Activated CD8-positive, alpha-beta memory T cell treated with anti-CD3 and anti-CD28 coated beads, Interleukin-2, amount 10 ng/mL, durations not matched to agents 7 days and 5 days (primary cell): ENCODE measurements around the gene KIFC1. TPM values are rescaled to one million over a fixed set of nuclear protein-coding genes. Genes with fewer than 3 reads are reported as not detected.

Source experiments
- ATAC-seq: fragments of 150-1000 bp; cut with Tn5 transposase; one replicate; pipeline ENCODE4 v1.10.0; 2021; ENCODE audit warnings: moderate library complexity
- CTCF ChIA-PET: fragments of 350-600 bp; sonication (Branson Sonifier 250); formaldehyde crosslinking; loops from one replicate; lab custom pipeline; 2021; ENCODE audit warnings: antibody characterized with exemption; lab: Charles Lee
- DNase-seq: peaks from one replicate; pipeline ENCODE4 v3.0.0-alpha.2; 2020
- H3K27ac Mint-ChIP-seq: one replicate; pipeline ENCODE4 v1.8.0; 2021; ENCODE audit warnings: mild to moderate bottlenecking, mixed read lengths
- H3K27me3 Mint-ChIP-seq: one replicate; pipeline ENCODE4 v1.8.0; 2021; ENCODE audit warnings: mixed read lengths
- H3K36me3 Mint-ChIP-seq: one replicate; pipeline ENCODE4 v1.8.0; 2021; ENCODE audit warnings: mild to moderate bottlenecking, mixed read lengths
- H3K4me1 Mint-ChIP-seq: one replicate; pipeline ENCODE4 v1.8.0; 2021; ENCODE audit warnings: mixed read lengths
- H3K4me3 Mint-ChIP-seq: one replicate; pipeline ENCODE4 v1.8.0; 2021; ENCODE audit warnings: mild to moderate bottlenecking, moderate library complexity, mixed read lengths
- H3K9me3 Mint-ChIP-seq: one replicate; pipeline ENCODE4 v1.8.0; 2022; ENCODE audit warnings: low read depth, mixed read lengths
- total RNA-seq, 2 experiments: library from RNA; stranded (reverse); gene quantifications; one replicate each; pipeline ENCODE4 v1.2.3, GENCODE V29; 2021

Gene KIFC1
- total RNA-seq, 2 experiments from 2014 or later, result 133 to 187 TPM

- ATAC-seq (peak; percentile 90), DNase-seq (peak; percentile 100)
- no peaks in the 10 kb centered on the region for H3K9me3 Mint-ChIP-seq
- H3K36me3 Mint-ChIP-seq, result peaks cover 20% of the 10 kb centered on the region
- peak within 1 kb of the TSS; percentile 97 for H3K4me3 Mint-ChIP-seq
- H3K4me1 Mint-ChIP-seq, result peaks cover 58% of the 10 kb centered on the region
- H3K27me3 Mint-ChIP-seq, result peaks cover 15% of the 10 kb centered on the region
- H3K27ac Mint-ChIP-seq, result peak within 1 kb of the TSS; percentile 99
- CTCF ChIA-PET, result interaction anchor here (0.6 to 3.3 kb wide), 6 partner anchors 12 to 161 kb away, joined by 3 to 27 read pairs (median 3); partner anchors contain the start of genes BAK1 and ZBTB9
Measured at GRCh38 chr6:33417903-33418689, 26.5 kb downstream of the KIFC1 start, which contains the start of gene CUTA. Gene CUTA (minus strand): TSS chr6:33418107. CDS start chr6:33418000, 107 bp downstream.

GRCh38 chr6:33418690-33419291, 27.2 kb downstream of the KIFC1 start:
- CTCF ChIA-PET, result interaction anchor here (0.9 to 3.3 kb wide), 4 partner anchors 11 to 161 kb away, joined by 3 to 27 read pairs (median 8); partner anchors contain the start of gene BAK1

GRCh38 chr6:33419580-33420490, 28.2 kb downstream of the KIFC1 start, which contains the start of gene SYNGAP1:
Gene SYNGAP1 (plus strand): TSS chr6:33420065. CDS start chr6:33420265, 200 bp downstream.
- Mint-ChIP-seq H3K4me3 (peak within 1 kb of the TSS; percentile 97), H3K27ac (peak within 1 kb of the TSS; percentile 99), H3K27me3 (peaks cover 15% of the 10 kb centered on the region), H3K9me3 (no peaks in the 10 kb centered on the region), H3K36me3 (peaks cover 12% of the 10 kb centered on the region), H3K4me1 (peaks cover 58% of the 10 kb centered on the region)
- CTCF ChIA-PET, result interaction anchor here (0.9 to 3.3 kb wide), 3 partner anchors 10 to 160 kb away, joined by 3 to 27 read pairs (median 12); partner anchors contain the start of gene BAK1
- DNase-seq, result peak; percentile 61
- ATAC-seq, result no peak

More at GRCh38 chr6:33418690-33419291, 27.2 kb downstream of the KIFC1 start:
- DNase-seq (peak; percentile 77), ATAC-seq (no peak)
- Mint-ChIP-seq H3K27me3 (peaks cover 15% of the 10 kb centered on the region), H3K9me3 (no peaks in the 10 kb centered on the region), H3K4me3 (peak overlapping the region; percentile 97), H3K4me1 (peaks cover 56% of the 10 kb centered on the region), H3K36me3 (peaks cover 18% of the 10 kb centered on the region), H3K27ac (peak overlapping the region; percentile 99)

- Mint-ChIP-seq H3K27ac (peak overlapping the region; percentile 21), H3K36me3 (peaks cover 8% of the 10 kb centered on the region), H3K4me1 (peaks cover 56% of the 10 kb centered on the region), H3K9me3 (no peaks in the 10 kb centered on the region), H3K27me3 (peaks cover 15% of the 10 kb centered on the region), H3K4me3 (no peak overlapping the region)
- CTCF ChIA-PET, result no interaction called here
- DNase-seq, result no peak
- no peak for ATAC-seq
Measured at GRCh38 chr6:33420491-33421343, 29.1 kb downstream of the KIFC1 start.

- H3K27ac Mint-ChIP-seq, result no peak overlapping the region
Measured at GRCh38 chr6:33421344-33421643, 29.7 kb downstream of the KIFC1 start.

GRCh38 chr6:33423777-33424176, 32.2 kb downstream of the KIFC1 start:
- CTCF ChIA-PET, result no interaction called here
- Mint-ChIP-seq H3K36me3 (peaks cover 2% of the 10 kb centered on the region), H3K9me3 (no peaks in the 10 kb centered on the region), H3K4me1 (peaks cover 54% of the 10 kb centered on the region), H3K27me3 (peaks cover 15% of the 10 kb centered on the region), H3K4me3 (peak overlapping the region; percentile 84), H3K27ac (peak overlapping the region; percentile 86)
- no peak for DNase-seq
- no peak for ATAC-seq

More at GRCh38 chr6:33421344-33421643, 29.7 kb downstream of the KIFC1 start:
- H3K27me3 Mint-ChIP-seq, result peaks cover 15% of the 10 kb centered on the region
- no peak overlapping the region for H3K4me3 Mint-ChIP-seq
- peaks cover 7% of the 10 kb centered on the region for H3K36me3 Mint-ChIP-seq
- no peak for DNase-seq
- no peak for ATAC-seq
- H3K4me1 Mint-ChIP-seq, result peaks cover 53% of the 10 kb centered on the region
- CTCF ChIA-PET, result no interaction called here
- H3K9me3 Mint-ChIP-seq, result no peaks in the 10 kb centered on the region

GRCh38 chr6:33424855-33425667, 33.4 kb downstream of the KIFC1 start:
- Mint-ChIP-seq H3K27ac (peak overlapping the region; percentile 86), H3K27me3 (peaks cover 15% of the 10 kb centered on the region), H3K36me3 (peaks cover 2% of the 10 kb centered on the region), H3K9me3 (no peaks in the 10 kb centered on the region), H3K4me1 (peaks cover 55% of the 10 kb centered on the region), H3K4me3 (peak overlapping the region; percentile 84)
- DNase-seq (no peak), ATAC-seq (no peak)
- CTCF ChIA-PET, result interaction anchor here (0.8 to 2.3 kb wide), 16 partner anchors 12 to 196 kb away, joined by 3 to 18 read pairs (median 4); partner anchors contain the start of genes BAK1, ITPR3, TAPBP and ZBTB9

GRCh38 chr6:33425668-33426577, 34.3 kb downstream of the KIFC1 start:
- H3K4me3 Mint-ChIP-seq, result peak overlapping the region; percentile 84
- H3K27me3 Mint-ChIP-seq, result peaks cover 15% of the 10 kb centered on the region
- CTCF ChIA-PET, result interaction anchor here (0.6 to 2.3 kb wide), 24 partner anchors 9 to 195 kb away, joined by 3 to 18 read pairs (median 4); partner anchors contain the start of genes B3GALT4, BAK1, ITPR3 and TAPBP
- peaks cover 2% of the 10 kb centered on the region for H3K36me3 Mint-ChIP-seq
- DNase-seq (peak; percentile 90), ATAC-seq (peak; percentile 69)
- peaks cover 64% of the 10 kb centered on the region for H3K4me1 Mint-ChIP-seq
- H3K9me3 Mint-ChIP-seq, result no peaks in the 10 kb centered on the region
- peak overlapping the region; percentile 86 for H3K27ac Mint-ChIP-seq

GRCh38 chr6:33426590-33427511, 35.2 kb downstream of the KIFC1 start:
- DNase-seq (peak; percentile 47), ATAC-seq (peak; percentile 4)
- peaks cover 64% of the 10 kb centered on the region for H3K4me1 Mint-ChIP-seq
- CTCF ChIA-PET, result interaction anchor here (0.6 to 2.3 kb wide), 20 partner anchors 10 to 194 kb away, joined by 3 to 18 read pairs (median 4); partner anchors contain the start of genes B3GALT4, BAK1, ITPR3 and TAPBP
- peak overlapping the region; percentile 86 for H3K27ac Mint-ChIP-seq
- H3K9me3 Mint-ChIP-seq, result no peaks in the 10 kb centered on the region
- H3K4me3 Mint-ChIP-seq, result peak overlapping the region; percentile 84
- H3K36me3 Mint-ChIP-seq, result peaks cover 2% of the 10 kb centered on the region
- H3K27me3 Mint-ChIP-seq, result peaks cover 7% of the 10 kb centered on the region
